ENCODE results near the gene GLCE.
"Not testable (repeated sequence)": the region's sequence is repeated elsewhere in the genome, so short reads cannot be mapped to it uniquely, and the experiment has no call there.

The GLCE gene

GRCh38 chr15:69275074-69275670 lies 114.7 kb downstream of the GLCE start:
- no peak for DNase-seq (ENCODE audit: low read depth, low spot score)

GRCh38 chr15:69275933-69276560 lies 115.6 kb downstream of the GLCE start:
- DNase-seq (ENCODE audit: low read depth, low spot score), result no peak

GRCh38 chr15:69277316-69277715 lies 116.9 kb downstream of the GLCE start:
- DNase-seq (ENCODE audit: low read depth, low spot score), result no peak

GRCh38 chr15:69279636-69280035 lies 119.2 kb downstream of the GLCE start:
- DNase-seq (ENCODE audit: low read depth, low spot score), result no peak

GRCh38 chr15:69280783-69281182 lies 120.3 kb downstream of the GLCE start:
- DNase-seq (ENCODE audit: low read depth, low spot score), result no peak

- no peak for DNase-seq (ENCODE audit: low read depth, low spot score)
Observed at GRCh38 chr15:69282104-69282743, 121.8 kb downstream of the GLCE start.

- DNase-seq (ENCODE audit: low read depth, low spot score), result no peak
Observed at GRCh38 chr15:69285834-69286233, 125.4 kb downstream of the GLCE start.

GRCh38 chr15:69288011-69288410 lies 127.6 kb downstream of the GLCE start:
- no peak for DNase-seq (ENCODE audit: low read depth, low spot score)

- DNase-seq (ENCODE audit: low read depth, low spot score), result no peak
Observed at GRCh38 chr15:69288531-69289341, 128.3 kb downstream of the GLCE start.

- DNase-seq (ENCODE audit: low read depth, low spot score), result no peak
Observed at GRCh38 chr15:69289342-69290146, 129.1 kb downstream of the GLCE start.

- no peak for DNase-seq (ENCODE audit: low read depth, low spot score)
Observed at GRCh38 chr15:69290346-69291164, 130.1 kb downstream of the GLCE start.

GRCh38 chr15:69291651-69292050 lies 131.2 kb downstream of the GLCE start:
- not testable (repeated sequence) for DNase-seq (ENCODE audit: low read depth, low spot score)

GRCh38 chr15:69292826-69293420 lies 132.5 kb downstream of the GLCE start:
- DNase-seq (ENCODE audit: low read depth, low spot score), result no peak

GRCh38 chr15:69293741-69294615 lies 133.5 kb downstream of the GLCE start:
- DNase-seq (ENCODE audit: low read depth, low spot score), result no peak

GRCh38 chr15:69296606-69297005 lies 136.2 kb downstream of the GLCE start:
- DNase-seq (ENCODE audit: low read depth, low spot score), result no peak

- DNase-seq (ENCODE audit: low read depth, low spot score), result no peak
Observed at GRCh38 chr15:69297642-69298353, 137.4 kb downstream of the GLCE start.

GRCh38 chr15:69298354-69298696 lies 137.9 kb downstream of the GLCE start:
- DNase-seq (ENCODE audit: low read depth, low spot score), result no peak

GRCh38 chr15:69298697-69299441 lies 138.4 kb downstream of the GLCE start, which contains the start of gene PAQR5:
PAQR5 (plus strand) TSS chr15:69298912; CDS start chr15:69360081, 61,169 bp downstream.
- no peak for DNase-seq (ENCODE audit: low read depth, low spot score)

Data from activated CD4-positive, CD25-positive, alpha-beta regulatory T cell treated with anti-CD3 and anti-CD28 coated beads, Interleukin-2, amount 50 U/mL, for 16 hours (primary cell).